ENCODE results near the gene TTLL7. TPM values are rescaled to one million over a fixed set of nuclear protein-coding genes. Genes with fewer than 3 reads are reported as not detected.

Gene TTLL7
- total RNA-seq, 4 donors from 2014 or later = 0.95 to 7.6 (median 3.8) TPM

DNA sequence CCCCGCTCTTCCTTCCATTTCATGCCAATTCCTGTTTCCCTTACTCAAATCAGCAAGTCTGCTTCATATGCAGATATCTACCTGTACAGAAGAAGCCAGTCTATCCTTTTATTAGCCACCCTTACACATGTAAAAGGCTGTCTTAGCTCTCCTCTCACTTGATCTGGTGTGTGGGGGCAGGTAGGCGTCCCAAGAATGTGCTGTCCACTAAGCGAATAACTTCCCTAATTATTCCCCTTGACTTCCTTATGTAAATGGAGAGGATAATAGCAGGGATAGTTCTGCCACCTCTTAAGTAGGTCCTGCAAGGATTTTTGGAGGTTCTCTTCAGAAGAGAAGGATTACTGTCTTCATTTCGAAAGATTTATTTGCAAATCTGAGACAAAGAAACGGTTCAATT lies 160.4 kb downstream of the TTLL7 start:
- 89 to 91% methylated on average over 5 of the region's 5 CpGs for WGBS, 2 donors
- no peak for TF ChIP-seq POLR2A (IDR thresholded peaks at IDR 0.05)
- TF ChIP-seq, protein P1, sequence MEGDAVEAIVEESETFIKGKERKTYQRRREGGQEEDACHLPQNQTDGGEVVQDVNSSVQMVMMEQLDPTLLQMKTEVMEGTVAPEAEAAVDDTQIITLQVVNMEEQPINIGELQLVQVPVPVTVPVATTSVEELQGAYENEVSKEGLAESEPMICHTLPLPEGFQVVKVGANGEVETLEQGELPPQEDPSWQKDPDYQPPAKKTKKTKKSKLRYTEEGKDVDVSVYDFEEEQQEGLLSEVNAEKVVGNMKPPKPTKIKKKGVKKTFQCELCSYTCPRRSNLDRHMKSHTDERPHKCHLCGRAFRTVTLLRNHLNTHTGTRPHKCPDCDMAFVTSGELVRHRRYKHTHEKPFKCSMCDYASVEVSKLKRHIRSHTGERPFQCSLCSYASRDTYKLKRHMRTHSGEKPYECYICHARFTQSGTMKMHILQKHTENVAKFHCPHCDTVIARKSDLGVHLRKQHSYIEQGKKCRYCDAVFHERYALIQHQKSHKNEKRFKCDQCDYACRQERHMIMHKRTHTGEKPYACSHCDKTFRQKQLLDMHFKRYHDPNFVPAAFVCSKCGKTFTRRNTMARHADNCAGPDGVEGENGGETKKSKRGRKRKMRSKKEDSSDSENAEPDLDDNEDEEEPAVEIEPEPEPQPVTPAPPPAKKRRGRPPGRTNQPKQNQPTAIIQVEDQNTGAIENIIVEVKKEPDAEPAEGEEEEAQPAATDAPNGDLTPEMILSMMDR (IDR thresholded peaks at IDR 0.05) = no peak

DNA sequence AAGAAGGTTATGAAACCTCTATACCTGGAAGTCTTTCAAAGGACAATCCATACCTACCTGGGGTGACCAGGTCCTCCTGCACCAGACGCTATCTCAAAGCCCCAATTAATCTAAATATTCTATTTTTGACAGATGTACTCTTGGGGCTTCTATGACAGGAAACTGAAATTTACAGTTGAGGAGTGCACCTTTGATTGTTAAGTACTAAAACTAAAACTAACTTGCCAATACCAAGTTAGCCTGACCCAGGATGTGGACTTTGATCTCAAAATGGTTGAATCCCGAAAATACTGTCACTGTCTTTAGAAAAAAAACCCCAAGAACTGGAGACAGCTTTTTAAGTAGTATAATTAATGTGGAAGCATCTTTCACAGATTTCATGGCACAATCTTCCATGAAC lies 162.4 kb downstream of the TTLL7 start:
- TF ChIP-seq, protein P1 (IDR thresholded peaks at IDR 0.05) = no peak
- no peak for TF ChIP-seq POLR2A (IDR thresholded peaks at IDR 0.05)
- no peak overlapping the region for H3K4me3 ChIP-seq (ENCODE audit: low read depth, poor library complexity, severe bottlenecking)
- no peak for DNase-seq (ENCODE audit: low spot score in 2 of 2)
- 86 to 87% methylated on average over 2 of the region's 2 CpGs for WGBS, 2 donors
- intact Hi-C loops (cut with DNase I; ENCODE audit: low total_unique reads) = no loop called here

More for the DNA sequence above, 160.4 kb downstream of the TTLL7 start:
- intact Hi-C loops (cut with DNase I; ENCODE audit: low total_unique reads) = no loop called here
- H3K4me3 ChIP-seq (ENCODE audit: low read depth, poor library complexity, severe bottlenecking) = no peak overlapping the region
- no peak for DNase-seq (ENCODE audit: low spot score in 2 of 2)

DNA sequence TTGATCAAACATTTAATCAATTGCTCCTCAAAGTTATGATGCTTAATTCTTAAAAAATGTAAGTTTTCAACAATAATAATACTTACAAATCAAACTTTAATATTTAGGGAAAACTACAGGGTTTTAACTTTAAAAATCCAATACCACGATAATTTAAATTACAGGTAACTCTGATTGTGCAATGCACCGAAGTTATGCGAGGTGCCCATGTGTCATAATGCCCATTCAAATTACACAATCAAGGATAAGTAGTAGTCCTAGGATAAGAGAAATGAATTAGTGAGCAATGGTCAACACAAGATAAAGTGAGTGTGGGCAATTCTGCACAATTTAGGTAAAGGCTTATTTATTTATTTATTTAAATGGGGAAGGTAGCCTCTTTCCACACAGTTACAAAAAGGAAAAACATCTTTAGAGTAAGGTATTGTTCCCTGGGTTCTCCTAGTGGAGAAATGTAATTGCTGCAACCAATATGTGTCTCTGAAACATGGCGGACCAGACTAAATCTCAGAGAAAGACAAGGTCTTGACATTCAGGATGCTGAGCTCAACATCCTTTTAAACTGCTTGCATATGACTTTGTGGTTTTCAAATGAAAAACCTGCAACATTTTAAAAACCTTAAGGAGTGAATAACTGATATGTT lies 164.2 kb downstream of the TTLL7 start:
- intact Hi-C loops (cut with DNase I; ENCODE audit: low total_unique reads) = no loop called here
- H3K4me3 ChIP-seq (ENCODE audit: low read depth, poor library complexity, severe bottlenecking) = no peak overlapping the region

DNA sequence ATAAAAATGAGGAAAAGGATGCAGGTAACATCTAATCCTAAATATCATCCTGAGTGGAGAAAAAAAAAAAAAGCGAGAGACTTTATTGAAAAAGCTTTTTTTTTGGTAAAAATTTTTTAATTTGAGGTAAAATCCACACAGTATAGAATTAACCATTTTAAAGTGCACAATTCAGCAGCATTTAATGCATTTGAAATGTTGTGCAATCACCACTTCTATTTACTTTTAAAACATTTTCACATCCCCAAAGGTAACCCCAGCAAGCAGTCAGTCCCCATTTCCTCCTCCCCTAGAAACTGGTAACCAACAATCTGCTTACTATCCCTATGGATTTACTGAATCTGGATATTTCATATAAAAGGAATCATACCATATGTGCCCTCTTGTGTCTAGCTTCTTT lies 166.7 kb downstream of the TTLL7 start:
- TF ChIP-seq, protein P1 (IDR thresholded peaks at IDR 0.05) = no peak
- TF ChIP-seq POLR2A (IDR thresholded peaks at IDR 0.05) = no peak
- no peak overlapping the region for H3K4me3 ChIP-seq (ENCODE audit: low read depth, poor library complexity, severe bottlenecking)
- DNase-seq (ENCODE audit: low spot score in 2 of 2) = no peak
- WGBS, 2 donors = 98% methylated on average over 1 of the region's 1 CpG
- intact Hi-C loops (cut with DNase I; ENCODE audit: low total_unique reads) = no loop called here

More for the DNA sequence above, 164.2 kb downstream of the TTLL7 start:
- no peak for DNase-seq (ENCODE audit: low spot score in 2 of 2)
- 86 to 88% methylated on average over 4 of the region's 4 CpGs for WGBS, 2 donors
- TF ChIP-seq, protein P1 (IDR thresholded peaks at IDR 0.05) = no peak
- TF ChIP-seq POLR2A (IDR thresholded peaks at IDR 0.05) = no peak

GRCh38 chr1:83829106-83829505 lies 169.8 kb downstream of the TTLL7 start:
- 90 to 93% methylated on average over 7 of the region's 7 CpGs for WGBS, 2 donors
- no peak overlapping the region for H3K4me3 ChIP-seq (ENCODE audit: low read depth, poor library complexity, severe bottlenecking)
- intact Hi-C loops (cut with DNase I; ENCODE audit: low total_unique reads) = no loop called here
- TF ChIP-seq, protein P1 (IDR thresholded peaks at IDR 0.05) = no peak
- TF ChIP-seq POLR2A (IDR thresholded peaks at IDR 0.05) = no peak
- DNase-seq (ENCODE audit: low spot score in 2 of 2) = no peak

DNA sequence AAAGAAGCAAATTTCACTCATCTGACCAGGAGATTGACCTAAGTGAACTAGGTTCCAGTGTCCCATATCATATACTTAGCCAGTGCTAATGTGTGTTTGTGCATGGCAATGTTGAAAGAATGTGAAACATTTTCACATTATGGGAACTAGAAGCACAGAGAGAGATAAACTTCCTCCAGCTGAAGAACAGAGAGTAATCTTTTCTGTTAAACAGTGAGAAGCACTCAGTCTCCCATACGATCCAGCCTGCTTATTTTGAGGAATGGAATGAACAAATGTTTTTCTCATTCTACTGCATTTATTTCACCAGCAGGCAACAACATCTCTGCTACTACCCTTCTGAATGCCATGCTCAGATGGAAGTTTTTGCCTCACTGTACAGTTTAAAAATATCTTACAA lies 170.5 kb downstream of the TTLL7 start:
- 64 to 90% methylated on average over 1 of the region's 1 CpG for WGBS, 2 donors
- TF ChIP-seq POLR2A (IDR thresholded peaks at IDR 0.05) = no peak
- TF ChIP-seq, protein P1 (IDR thresholded peaks at IDR 0.05) = no peak
- no peak for DNase-seq (ENCODE audit: low spot score in 2 of 2)
- intact Hi-C loops (cut with DNase I; ENCODE audit: low total_unique reads) = no loop called here
- H3K4me3 ChIP-seq (ENCODE audit: low read depth, poor library complexity, severe bottlenecking) = no peak overlapping the region
